GM18520 (cell line): ENCODE measurements around the gene KRTAP12-2.
"Not testable (repeated sequence)": the region's sequence is repeated elsewhere in the genome, so short reads cannot be mapped to it uniquely, and the experiment has no call there.

ENCODE experiments used
- ATAC-seq: cut with Tn5 transposase; IDR thresholded peaks from one replicate; pipeline ENCODE4 v1.9.1; 2021; ENCODE audit not compliant: unreplicated experiment

KRTAP12-2 gene

GRCh38 chr21:44653656-44654575, 12.8 kb downstream of the KRTAP12-2 start:
- ATAC-seq: no peak

GRCh38 chr21:44653123-44653522, 13.6 kb downstream of the KRTAP12-2 start:
- ATAC-seq: no peak

- no peak for ATAC-seq
These were observed 15.6 kb downstream of the KRTAP12-2 start for GRCh38 chr21:44650973-44651675.

- no peak for ATAC-seq
These were observed 16.3 kb downstream of the KRTAP12-2 start for GRCh38 chr21:44650265-44650972.

GRCh38 chr21:44649521-44650100, 17.1 kb downstream of the KRTAP12-2 start:
- ATAC-seq: no peak

- no peak for ATAC-seq
These were observed 18.0 kb downstream of the KRTAP12-2 start for GRCh38 chr21:44648557-44649311.

GRCh38 chr21:44647222-44647552, 19.5 kb downstream of the KRTAP12-2 start:
- no peak for ATAC-seq

- ATAC-seq: not testable (repeated sequence)
These were observed 20.1 kb downstream of the KRTAP12-2 start, which contains the start of gene KRTAP10-11 for GRCh38 chr21:44646366-44647221. Gene KRTAP10-11, plus strand, starts transcription at chr21:44646414. Its CDS starts 45 bp downstream, at chr21:44646459.

GRCh38 chr21:44644878-44645277, 21.8 kb downstream of the KRTAP12-2 start:
- ATAC-seq: no peak

- ATAC-seq: no peak
These were observed 22.9 kb downstream of the KRTAP12-2 start for GRCh38 chr21:44643741-44644310.

GRCh38 chr21:44640761-44641160, 26.0 kb downstream of the KRTAP12-2 start:
- no peak for ATAC-seq

GRCh38 chr21:44639331-44639655, 27.4 kb downstream of the KRTAP12-2 start:
- ATAC-seq: no peak

- ATAC-seq: not testable (repeated sequence)
These were observed 28.0 kb downstream of the KRTAP12-2 start for GRCh38 chr21:44638506-44639330.

GRCh38 chr21:44637851-44638348, 28.8 kb downstream of the KRTAP12-2 start:
- not testable (repeated sequence) for ATAC-seq

GRCh38 chr21:44637018-44637850, 29.5 kb downstream of the KRTAP12-2 start, which contains the start of gene KRTAP10-10:
Gene KRTAP10-10, plus strand, starts transcription at chr21:44637356. Its CDS starts 62 bp downstream, at chr21:44637418.
- no peak for ATAC-seq

- no peak for ATAC-seq
These were observed 30.3 kb downstream of the KRTAP12-2 start for GRCh38 chr21:44636209-44637017.
